ENCODE data around the gene NUP188. TPM values are rescaled to one million over a fixed set of nuclear protein-coding genes. Genes with fewer than 3 reads are reported as not detected.
A peak's percentile ranks its signal among the peaks of the same experiment; 100 is the strongest.

Gene NUP188
- total and polyA plus RNA-seq, 10 of the 15 experiments (the other 5 are each of a cell fraction or from before 2014, with no cell fraction given) = 1.4 to 73.7 (median 48.9) TPM

- no peak for TF ChIP-seq USF1 (IDR thresholded peaks at IDR 0.05; ENCODE audit: borderline replicate concordance, extremely low read length, insufficient read depth, low read depth, low read length)
- TF ChIP-seq PML (IDR thresholded peaks at IDR 0.05; ENCODE audit: low read length) = no peak
- no peak for TF ChIP-seq NFXL1 (IDR thresholded peaks at IDR 0.05; ENCODE audit: borderline replicate concordance)
- TF ChIP-seq USF2 (IDR thresholded peaks at IDR 0.05; ENCODE audit: borderline replicate concordance, low read depth, low read length) = no peak
These were observed 46.1 kb upstream of the NUP188 start (continued) for GRCh38 chr9:128901379-128901778.

DNA sequence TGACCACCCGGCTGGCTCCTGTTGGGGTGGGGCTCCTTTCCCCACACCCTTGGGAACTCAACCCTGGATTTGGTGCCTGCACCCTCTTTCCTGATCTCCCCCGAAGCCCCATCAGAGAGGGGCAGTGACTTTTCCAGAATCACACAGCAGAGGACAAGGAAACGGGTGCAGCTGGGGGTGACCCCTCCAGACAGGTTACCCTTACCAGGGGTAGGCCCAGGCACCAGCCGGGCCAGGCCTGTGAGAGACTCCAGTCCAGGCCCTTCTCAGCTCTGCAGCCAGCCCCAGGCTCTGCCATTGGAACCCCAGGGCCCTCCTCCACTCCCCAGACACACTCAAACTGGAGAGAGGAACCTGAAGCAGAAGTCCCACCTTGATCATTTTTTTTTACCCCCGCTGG is 45.7 kb upstream of the NUP188 start:
- CTCF ChIA-PET = interaction anchor here (0.6 to 1.1 kb wide), 2 partner anchors 21 to 192 kb away, joined by 3 to 4 read pairs; partner anchors contain the start of gene KYAT1
- Histone ChIP-seq H3K36me3 (ENCODE audit: control insufficient read depth in 2 of 2, insufficient read depth in 2 of 2, low read length in 1 of 2) (peaks cover 0 to 6% of the 10 kb centered on the region in 2 experiments; a peak in 3 of 4 replicates), H4K20me1 (ENCODE audit: control insufficient read depth, insufficient read depth) (no peaks in the 10 kb centered on the region), H3K79me2 (ENCODE audit: control insufficient read depth, insufficient read depth, low read length) (no peaks in the 10 kb centered on the region), H3K27ac (ENCODE audit: control insufficient read depth, insufficient read depth) (peak overlapping the region; percentile 71), H2AFZ (ENCODE audit: control insufficient read depth, low read depth, low read length) (peak overlapping the region; percentile 31; the same call in 1 of the 2 replicates), H3K9ac (ENCODE audit: control insufficient read depth, insufficient read depth, low read length) (peak overlapping the region; percentile 20; the same call in 1 of the 2 replicates), H3K9me3 (replicated peaks; ENCODE audit: control insufficient read depth, insufficient read depth, low read length) (no peaks in the 10 kb centered on the region), H3K4me2 (ENCODE audit: control insufficient read depth, insufficient read depth) (peak overlapping the region; percentile 69), H3K4me1 (ENCODE audit: control insufficient read depth, insufficient read depth, low read length) (peaks cover 31% of the 10 kb centered on the region), H3K27me3 (replicated peaks in 1 of 2; ENCODE audit: control insufficient read depth in 2 of 2, insufficient read depth in 2 of 2, low read length in 1 of 2) (no peaks in the 10 kb centered on the region), H3K4me3 (no peak overlapping the region)
- WGBS (ENCODE audit: insufficient coverage, insufficient replicate concordance, low lambda C conversion rate, missing lambda C conversion rate) = 74% methylated on average over 5 of the region's 5 CpGs
- FAIRE-seq (no peak), DNase-seq (ENCODE audit: low read depth, low spot score) (no peak), ATAC-seq (peak; percentile 44)
- SMC1A ChIA-PET (ENCODE audit: uncharacterized antibody, unreplicated experiment) = interaction anchor here (1.3 kb wide), 1 partner anchor 31 kb away, joined by 3 read pairs; no protein-coding TSS in a partner anchor
- BruUV-seq (replicated peaks) = no TSS peak
- intact Hi-C loops (cut with micrococcal nuclease; ENCODE audit: unreplicated experiment) = no loop called here
- RAD21 ChIA-PET (ENCODE audit: unreplicated experiment) = no interaction called here
- in situ Hi-C loops (cut with MboI) = no loop called here
- POLR2A ChIA-PET = no interaction called here
- TF ChIP-seq, protein P1, sequence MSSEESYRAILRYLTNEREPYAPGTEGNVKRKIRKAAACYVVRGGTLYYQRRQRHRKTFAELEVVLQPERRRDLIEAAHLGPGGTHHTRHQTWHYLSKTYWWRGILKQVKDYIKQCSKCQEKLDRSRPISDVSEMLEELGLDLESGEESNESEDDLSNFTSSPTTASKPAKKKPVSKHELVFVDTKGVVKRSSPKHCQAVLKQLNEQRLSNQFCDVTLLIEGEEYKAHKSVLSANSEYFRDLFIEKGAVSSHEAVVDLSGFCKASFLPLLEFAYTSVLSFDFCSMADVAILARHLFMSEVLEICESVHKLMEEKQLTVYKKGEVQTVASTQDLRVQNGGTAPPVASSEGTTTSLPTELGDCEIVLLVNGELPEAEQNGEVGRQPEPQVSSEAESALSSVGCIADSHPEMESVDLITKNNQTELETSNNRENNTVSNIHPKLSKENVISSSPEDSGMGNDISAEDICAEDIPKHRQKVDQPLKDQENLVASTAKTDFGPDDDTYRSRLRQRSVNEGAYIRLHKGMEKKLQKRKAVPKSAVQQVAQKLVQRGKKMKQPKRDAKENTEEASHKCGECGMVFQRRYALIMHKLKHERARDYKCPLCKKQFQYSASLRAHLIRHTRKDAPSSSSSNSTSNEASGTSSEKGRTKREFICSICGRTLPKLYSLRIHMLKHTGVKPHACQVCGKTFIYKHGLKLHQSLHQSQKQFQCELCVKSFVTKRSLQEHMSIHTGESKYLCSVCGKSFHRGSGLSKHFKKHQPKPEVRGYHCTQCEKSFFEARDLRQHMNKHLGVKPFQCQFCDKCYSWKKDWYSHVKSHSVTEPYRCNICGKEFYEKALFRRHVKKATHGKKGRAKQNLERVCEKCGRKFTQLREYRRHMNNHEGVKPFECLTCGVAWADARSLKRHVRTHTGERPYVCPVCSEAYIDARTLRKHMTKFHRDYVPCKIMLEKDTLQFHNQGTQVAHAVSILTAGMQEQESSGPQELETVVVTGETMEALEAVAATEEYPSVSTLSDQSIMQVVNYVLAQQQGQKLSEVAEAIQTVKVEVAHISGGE (CRISPR knock-in tag; IDR thresholded peaks at IDR 0.05) = no peak
- no peak for TF ChIP-seq BHLHE40 (IDR thresholded peaks at IDR 0.05; ENCODE audit: borderline replicate concordance in 1 of 2, low read depth in 2 of 2, low read length in 1 of 2)
- no peak for TF ChIP-seq E2F8 (IDR thresholded peaks at IDR 0.05; ENCODE audit: low read depth, partially characterized antibody)

Data from GM12878 (cell line).